Astrocyte of the cerebellum (primary cell): ENCODE measurements around the gene SMDT1.
"Not testable (repeated sequence)": the region's sequence is repeated elsewhere in the genome, so short reads cannot be mapped to it uniquely, and the experiment has no call there.

Source experiments
- DNase-seq: peaks from one replicate; pipeline ENCODE4 v3.0.0-alpha.2; 2011; ENCODE audit warnings: low read depth
- H3K4me3 ChIP-seq: 2 replicates; pipeline ENCODE4 v1.5.1; 2011; ENCODE audit warnings: mild to moderate bottlenecking, low read depth, low read length, moderate library complexity
- in situ Hi-C: cut with HindIII; loops from 2 replicates; pipeline ENCODE4 v1.10.0; 2017; ENCODE audit warnings: low sequenced_read_pairs
- TF ChIP-seq, protein P1 (sequence below): IDR thresholded peaks from 2 replicates; pipeline ENCODE4 v1.5.1; 2012; ENCODE audit warnings: low read length, low read depth, moderate library complexity, mild to moderate bottlenecking; ENCODE audit errors: missing control alignments

Gene SMDT1

DNA sequence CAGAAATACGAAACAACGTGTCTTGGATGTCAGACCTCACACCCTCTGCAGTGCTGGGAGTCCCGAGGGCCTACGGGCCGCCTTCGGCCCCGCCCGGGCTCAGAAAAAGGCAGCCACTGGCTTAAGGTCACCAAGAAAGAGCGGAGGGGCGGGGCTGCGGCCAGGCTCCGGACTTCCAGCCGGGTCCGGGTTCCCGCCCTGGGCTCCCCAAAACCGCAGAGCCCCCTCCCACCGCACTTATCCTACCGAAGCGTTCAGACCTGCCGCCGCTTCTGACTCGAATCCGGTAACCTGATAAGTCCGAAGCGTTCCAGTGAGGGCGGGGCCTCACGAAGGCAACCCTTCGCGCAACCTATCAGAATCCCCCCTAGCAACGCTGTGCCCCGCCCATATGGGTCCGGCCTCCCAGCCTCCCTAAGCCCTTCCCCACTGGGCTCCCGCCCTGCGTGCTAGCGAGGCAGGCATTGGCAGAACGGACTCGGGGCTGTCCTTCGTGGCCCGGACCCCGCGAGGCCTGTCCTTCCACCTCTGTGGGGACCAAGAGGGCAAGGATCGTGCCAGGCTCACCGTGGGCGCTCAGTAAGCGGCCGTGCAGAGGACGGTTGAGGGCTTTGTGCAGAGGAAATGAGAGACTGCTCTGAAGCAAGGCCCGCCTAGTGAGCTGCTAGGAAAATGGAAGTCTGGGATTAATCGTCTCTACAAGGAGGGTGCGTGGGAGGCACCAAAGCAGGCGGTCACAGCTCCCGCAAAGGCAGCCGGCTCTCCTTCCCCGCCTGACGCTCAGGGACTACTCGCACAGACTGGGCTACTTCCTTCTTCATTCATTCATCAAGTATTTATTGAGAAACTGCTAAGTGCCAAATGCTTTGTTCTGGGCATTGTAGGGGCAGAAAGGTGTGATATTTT is 8.7 kb upstream of the SMDT1 start, which contains the start of gene NAGA:
TSS of gene NAGA (minus strand) at position 296 of the 906 bp plus-strand sequence. CDS start 515 bp downstream, outside the sequence.
- peak within 1 kb of the TSS; percentile 52 for H3K4me3 ChIP-seq
- TF ChIP-seq, protein P1, sequence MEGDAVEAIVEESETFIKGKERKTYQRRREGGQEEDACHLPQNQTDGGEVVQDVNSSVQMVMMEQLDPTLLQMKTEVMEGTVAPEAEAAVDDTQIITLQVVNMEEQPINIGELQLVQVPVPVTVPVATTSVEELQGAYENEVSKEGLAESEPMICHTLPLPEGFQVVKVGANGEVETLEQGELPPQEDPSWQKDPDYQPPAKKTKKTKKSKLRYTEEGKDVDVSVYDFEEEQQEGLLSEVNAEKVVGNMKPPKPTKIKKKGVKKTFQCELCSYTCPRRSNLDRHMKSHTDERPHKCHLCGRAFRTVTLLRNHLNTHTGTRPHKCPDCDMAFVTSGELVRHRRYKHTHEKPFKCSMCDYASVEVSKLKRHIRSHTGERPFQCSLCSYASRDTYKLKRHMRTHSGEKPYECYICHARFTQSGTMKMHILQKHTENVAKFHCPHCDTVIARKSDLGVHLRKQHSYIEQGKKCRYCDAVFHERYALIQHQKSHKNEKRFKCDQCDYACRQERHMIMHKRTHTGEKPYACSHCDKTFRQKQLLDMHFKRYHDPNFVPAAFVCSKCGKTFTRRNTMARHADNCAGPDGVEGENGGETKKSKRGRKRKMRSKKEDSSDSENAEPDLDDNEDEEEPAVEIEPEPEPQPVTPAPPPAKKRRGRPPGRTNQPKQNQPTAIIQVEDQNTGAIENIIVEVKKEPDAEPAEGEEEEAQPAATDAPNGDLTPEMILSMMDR, result no peak
- in situ Hi-C loops, result no loop called here
- peak; percentile 87 for DNase-seq

DNA sequence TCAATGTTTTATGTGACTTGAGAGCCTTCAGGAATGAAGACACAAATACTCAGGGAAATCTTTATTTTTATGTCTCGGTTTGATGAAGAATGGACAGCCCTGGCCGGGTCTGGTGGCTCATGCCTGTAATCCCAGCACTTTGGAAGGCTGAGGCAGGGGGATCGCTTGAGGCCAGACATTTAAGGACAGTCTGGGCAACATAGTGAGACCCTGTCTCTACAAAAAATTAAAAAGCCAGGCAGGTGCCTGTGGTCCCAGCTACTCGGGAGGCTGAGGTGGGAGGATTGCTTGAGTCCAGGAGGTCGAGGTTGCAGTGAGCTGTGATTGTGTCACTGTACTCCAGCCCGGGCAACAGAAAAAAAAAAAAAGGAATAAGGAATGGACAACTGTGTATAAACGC is 8.0 kb upstream of the SMDT1 start:
- peak overlapping the region; percentile 52 for H3K4me3 ChIP-seq
- DNase-seq, in situ Hi-C loops: not testable (repeated sequence)

DNA sequence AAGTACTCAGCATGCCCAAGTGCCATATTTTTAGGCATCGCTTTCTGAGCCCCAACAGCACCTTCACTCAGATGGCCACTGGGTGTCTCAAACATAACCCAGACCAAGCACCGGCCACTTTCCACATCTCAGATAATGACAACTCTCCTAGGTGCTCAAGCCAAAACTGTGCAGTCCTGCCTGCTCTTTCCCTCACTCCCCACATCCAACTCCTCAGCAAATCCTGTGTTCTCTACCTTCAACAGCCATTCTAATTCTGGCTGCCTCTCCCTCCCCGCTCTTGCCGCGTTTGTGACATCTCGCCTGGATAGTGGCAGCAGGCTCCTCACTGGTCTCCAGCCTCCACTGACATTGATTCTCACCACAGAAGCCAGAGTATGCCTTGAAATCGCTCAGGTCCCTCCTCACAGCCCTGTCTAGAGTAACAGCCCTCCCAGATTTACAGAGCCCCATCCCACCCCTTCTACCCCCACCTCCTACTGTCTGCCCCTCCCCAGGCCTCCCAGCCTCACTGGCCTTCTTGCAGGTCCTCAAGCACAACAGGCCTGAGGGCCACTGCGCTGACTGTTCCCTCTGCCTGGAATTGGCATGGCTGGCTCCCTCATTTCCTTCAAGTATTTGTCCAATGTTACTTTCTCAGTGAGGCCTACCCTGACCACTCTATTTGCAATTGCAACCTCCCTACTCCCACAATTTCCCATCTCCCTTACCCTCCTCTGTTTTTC is 6.7 kb upstream of the SMDT1 start:
- no peak overlapping the region for H3K4me3 ChIP-seq
- in situ Hi-C loops, result no loop called here
- no peak for DNase-seq
- TF ChIP-seq, protein P1, result no peak

DNA sequence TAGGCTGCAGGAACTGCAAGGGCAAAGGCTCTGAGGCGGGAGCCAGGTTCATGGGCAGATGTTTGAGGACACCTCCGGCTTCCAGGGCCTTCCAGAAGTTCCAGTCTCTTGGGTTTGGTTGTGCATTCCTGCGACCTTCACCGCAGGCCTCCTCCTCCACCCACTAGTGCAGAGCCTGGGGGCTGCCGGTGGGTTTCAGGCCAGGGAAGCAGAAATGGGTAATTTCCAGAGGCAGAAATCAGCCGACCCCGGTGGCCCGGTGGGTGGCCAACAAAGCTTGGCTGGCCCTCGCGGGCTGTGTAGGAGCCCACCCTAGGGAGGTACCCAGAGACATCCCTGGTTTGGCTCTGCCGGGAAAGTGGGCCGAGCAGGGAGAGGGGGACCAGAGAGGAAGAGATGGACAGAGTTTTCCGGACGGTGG is 5.9 kb upstream of the SMDT1 start:
- in situ Hi-C loops, result no loop called here
- peak overlapping the region; percentile 44 for H3K4me3 ChIP-seq
- no peak for DNase-seq
- TF ChIP-seq, protein P1, result no peak

DNA sequence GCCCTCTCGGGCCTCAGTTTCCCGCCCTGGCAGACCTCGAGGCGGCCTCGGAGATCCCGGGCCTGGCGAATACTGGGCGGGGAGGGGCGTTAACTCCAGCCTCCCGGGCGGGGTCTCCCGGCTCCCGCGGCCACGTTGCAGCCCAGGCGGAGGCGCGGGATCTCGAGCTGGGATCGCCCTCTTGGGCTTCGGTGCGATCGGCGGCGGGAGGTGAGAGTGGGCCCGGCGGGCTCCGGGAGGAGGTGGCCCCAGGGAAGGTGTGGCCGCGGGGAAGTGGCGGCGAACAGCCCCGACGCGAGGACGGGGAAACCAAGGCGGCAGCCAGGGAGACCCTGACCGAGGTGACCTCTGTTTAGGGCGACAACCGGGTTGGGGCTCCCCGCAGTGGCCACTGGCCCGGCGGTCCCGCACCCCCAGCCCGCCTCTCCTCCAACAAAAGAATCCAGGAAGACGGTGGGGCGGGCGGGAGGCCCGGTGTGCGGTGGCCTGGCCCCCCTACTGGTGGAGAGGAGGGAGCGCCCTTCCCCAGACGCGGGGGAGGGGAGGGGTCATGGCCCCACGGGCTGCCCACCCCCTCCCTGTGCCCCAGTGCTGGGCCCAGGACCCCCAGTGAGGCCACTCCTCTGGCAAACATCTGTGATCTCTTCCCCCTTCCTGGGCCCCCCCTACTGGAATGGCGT is 5.2 kb upstream of the SMDT1 start, which contains the start of gene PHETA2:
TSS of gene PHETA2 (plus strand) at position 117 of the 680 bp plus-strand sequence. CDS start 3,046 bp downstream, outside the sequence.
- TF ChIP-seq, protein P1, result peak; percentile 31
- in situ Hi-C loops, result no loop called here
- H3K4me3 ChIP-seq, result peak within 1 kb of the TSS; percentile 44
- no peak for DNase-seq

DNA sequence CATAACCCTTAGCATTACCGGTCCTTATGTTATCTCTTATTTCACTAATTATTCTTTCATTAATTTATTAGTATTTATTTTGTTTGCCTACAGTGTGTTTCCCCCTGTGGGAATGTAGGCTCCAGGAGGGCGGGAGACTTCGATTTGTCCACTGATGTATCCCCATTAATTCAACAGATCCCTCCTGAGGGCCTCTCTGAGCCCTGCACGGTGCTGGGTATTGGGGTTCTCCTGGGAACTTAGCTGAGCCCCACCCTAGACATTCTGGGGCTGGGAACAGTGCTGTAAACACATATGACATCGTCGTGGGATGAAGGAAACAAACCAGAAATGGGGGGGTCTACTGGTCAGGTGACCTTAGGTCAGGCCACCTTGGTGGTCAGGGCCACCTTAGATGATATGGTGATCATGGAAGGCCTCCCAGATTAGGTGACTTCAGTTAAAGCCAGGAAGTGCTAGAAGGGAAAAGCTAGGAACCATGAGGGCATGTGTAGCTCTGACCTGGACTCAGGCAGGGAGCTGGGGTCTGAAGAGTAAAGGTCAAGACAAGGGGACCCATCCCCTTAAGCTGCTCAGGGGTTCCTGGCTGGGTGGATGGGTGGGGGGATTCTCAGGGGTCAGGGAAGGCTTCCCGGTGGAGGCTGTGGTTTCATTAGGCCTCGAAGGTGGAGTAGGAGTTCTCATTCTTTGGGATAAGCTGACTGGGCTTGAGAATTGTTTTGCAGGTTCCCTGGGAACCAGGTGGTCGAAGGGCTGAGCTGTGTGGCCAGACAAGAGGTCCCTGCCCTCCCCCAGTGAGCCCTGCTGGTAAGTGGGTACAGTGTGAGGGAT is 4.4 kb upstream of the SMDT1 start:
- in situ Hi-C loops, result no loop called here
- TF ChIP-seq, protein P1, result no peak
- DNase-seq, result no peak
- H3K4me3 ChIP-seq, result peak overlapping the region; percentile 44
